HL-60 (cell line): ENCODE data around the gene EVC.

ENCODE experiments used
- DNase-seq, 2 experiments: peaks; one replicate each; pipeline ENCODE4 v3.0.0-alpha.2; 2010 to 2020; ENCODE audit warnings: low read depth in 1 of 2, low spot score in 1 of 2
- H3K27ac ChIP-seq: fragments of 250-450 bp; sonication (Bioruptor Pico); replicated peaks from 2 replicates; pipeline ENCODE4 v1.5.1; 2020; ENCODE audit warnings: mild to moderate bottlenecking, moderate library complexity
- H3K27me3 ChIP-seq: fragments of 250-450 bp; sonication (Bioruptor Pico); 2 replicates; pipeline ENCODE4 v1.5.1; 2021; ENCODE audit warnings: mild to moderate bottlenecking, moderate library complexity; ENCODE audit not compliant: insufficient read depth, poor library complexity, severe bottlenecking
- H3K4me3 ChIP-seq: replicated peaks from 2 replicates; pipeline ENCODE4 v1.5.1; 2011; ENCODE audit warnings: mild to moderate bottlenecking, control low read depth, low read length; ENCODE audit not compliant: insufficient read depth
- GABPA ChIP-seq: IDR thresholded peaks from 2 replicates; pipeline ENCODE4 v1.6.1; 2012; ENCODE audit warnings: low read depth
- POLR2AphosphoS5 ChIP-seq: IDR thresholded peaks from 2 replicates; pipeline ENCODE4 v1.6.1; 2012; ENCODE audit warnings: low read depth
- SPI1 ChIP-seq: IDR thresholded peaks from 2 replicates; pipeline ENCODE4 v1.6.1; 2012; ENCODE audit warnings: low read depth, mild to moderate bottlenecking, borderline replicate concordance
- TF ChIP-seq, protein P1 (sequence below): IDR thresholded peaks from 2 replicates; pipeline ENCODE4 v1.6.1; 2012; ENCODE audit warnings: low read depth; ENCODE audit not compliant: insufficient replicate concordance
- TF ChIP-seq, protein P2 (sequence below): IDR thresholded peaks from one replicate; pipeline ENCODE4 v1.5.1; 2011; ENCODE audit warnings: low read length, control low read depth, inconsistent platforms; ENCODE audit not compliant: insufficient read depth

EVC gene

DNA sequence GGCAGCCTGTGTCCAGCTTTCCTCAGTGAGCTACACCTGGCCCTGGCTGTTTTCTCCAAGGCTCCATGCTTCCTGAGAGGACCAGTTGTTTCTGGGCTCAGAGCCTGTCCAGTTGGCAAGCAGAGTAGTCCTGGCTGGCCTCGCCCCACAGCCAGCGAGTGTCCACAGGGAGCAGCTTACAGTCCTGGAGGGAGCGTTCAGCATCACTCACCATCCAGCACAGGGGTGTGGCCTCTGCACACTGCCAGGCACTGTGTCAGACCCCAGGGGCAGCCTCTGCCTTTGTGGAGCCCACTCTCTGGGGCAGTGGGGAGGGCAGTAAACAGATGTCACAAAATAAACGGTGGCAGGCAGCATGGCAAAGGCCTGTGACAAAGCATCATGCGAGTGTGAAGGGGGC lies 23.9 kb downstream of the EVC start:
- Histone ChIP-seq H3K27ac (no peak overlapping the region), H3K4me3 (no peak overlapping the region), H3K27me3 (no peaks in the 10 kb centered on the region)
- TF ChIP-seq, protein P1, sequence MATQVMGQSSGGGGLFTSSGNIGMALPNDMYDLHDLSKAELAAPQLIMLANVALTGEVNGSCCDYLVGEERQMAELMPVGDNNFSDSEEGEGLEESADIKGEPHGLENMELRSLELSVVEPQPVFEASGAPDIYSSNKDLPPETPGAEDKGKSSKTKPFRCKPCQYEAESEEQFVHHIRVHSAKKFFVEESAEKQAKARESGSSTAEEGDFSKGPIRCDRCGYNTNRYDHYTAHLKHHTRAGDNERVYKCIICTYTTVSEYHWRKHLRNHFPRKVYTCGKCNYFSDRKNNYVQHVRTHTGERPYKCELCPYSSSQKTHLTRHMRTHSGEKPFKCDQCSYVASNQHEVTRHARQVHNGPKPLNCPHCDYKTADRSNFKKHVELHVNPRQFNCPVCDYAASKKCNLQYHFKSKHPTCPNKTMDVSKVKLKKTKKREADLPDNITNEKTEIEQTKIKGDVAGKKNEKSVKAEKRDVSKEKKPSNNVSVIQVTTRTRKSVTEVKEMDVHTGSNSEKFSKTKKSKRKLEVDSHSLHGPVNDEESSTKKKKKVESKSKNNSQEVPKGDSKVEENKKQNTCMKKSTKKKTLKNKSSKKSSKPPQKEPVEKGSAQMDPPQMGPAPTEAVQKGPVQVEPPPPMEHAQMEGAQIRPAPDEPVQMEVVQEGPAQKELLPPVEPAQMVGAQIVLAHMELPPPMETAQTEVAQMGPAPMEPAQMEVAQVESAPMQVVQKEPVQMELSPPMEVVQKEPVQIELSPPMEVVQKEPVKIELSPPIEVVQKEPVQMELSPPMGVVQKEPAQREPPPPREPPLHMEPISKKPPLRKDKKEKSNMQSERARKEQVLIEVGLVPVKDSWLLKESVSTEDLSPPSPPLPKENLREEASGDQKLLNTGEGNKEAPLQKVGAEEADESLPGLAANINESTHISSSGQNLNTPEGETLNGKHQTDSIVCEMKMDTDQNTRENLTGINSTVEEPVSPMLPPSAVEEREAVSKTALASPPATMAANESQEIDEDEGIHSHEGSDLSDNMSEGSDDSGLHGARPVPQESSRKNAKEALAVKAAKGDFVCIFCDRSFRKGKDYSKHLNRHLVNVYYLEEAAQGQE, result no peak
- no peak for TF ChIP-seq SPI1
- TF ChIP-seq, protein P2, sequence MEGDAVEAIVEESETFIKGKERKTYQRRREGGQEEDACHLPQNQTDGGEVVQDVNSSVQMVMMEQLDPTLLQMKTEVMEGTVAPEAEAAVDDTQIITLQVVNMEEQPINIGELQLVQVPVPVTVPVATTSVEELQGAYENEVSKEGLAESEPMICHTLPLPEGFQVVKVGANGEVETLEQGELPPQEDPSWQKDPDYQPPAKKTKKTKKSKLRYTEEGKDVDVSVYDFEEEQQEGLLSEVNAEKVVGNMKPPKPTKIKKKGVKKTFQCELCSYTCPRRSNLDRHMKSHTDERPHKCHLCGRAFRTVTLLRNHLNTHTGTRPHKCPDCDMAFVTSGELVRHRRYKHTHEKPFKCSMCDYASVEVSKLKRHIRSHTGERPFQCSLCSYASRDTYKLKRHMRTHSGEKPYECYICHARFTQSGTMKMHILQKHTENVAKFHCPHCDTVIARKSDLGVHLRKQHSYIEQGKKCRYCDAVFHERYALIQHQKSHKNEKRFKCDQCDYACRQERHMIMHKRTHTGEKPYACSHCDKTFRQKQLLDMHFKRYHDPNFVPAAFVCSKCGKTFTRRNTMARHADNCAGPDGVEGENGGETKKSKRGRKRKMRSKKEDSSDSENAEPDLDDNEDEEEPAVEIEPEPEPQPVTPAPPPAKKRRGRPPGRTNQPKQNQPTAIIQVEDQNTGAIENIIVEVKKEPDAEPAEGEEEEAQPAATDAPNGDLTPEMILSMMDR, result no peak
- TF ChIP-seq POLR2AphosphoS5, result no peak
- TF ChIP-seq GABPA, result no peak
- no peak for DNase-seq

DNA sequence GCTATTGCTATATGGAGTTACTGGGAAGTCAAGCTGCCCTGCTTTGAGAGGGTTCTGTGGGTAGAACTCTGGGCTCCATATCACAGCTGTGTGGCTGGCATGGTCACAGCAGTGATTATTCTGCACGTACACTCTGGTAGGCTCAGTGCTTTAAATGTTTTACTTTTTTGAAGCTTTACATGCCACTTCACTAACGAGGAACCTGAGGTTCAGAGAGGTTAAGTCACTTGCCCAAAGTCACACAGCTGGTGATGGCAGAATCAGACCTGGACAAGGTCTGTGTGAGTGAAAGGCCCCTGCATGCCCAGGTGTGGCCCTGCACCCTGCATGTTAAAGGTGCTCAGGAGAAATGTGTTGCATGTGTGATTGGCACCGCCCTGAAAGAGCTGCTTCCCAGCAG lies 24.5 kb downstream of the EVC start:
- no peak overlapping the region for H3K27ac ChIP-seq
- TF ChIP-seq, protein P1, result no peak
- no peak for TF ChIP-seq GABPA
- TF ChIP-seq, protein P2, result no peak
- H3K4me3 ChIP-seq, result no peak overlapping the region
- no peaks in the 10 kb centered on the region for H3K27me3 ChIP-seq
- no peak for DNase-seq

DNA sequence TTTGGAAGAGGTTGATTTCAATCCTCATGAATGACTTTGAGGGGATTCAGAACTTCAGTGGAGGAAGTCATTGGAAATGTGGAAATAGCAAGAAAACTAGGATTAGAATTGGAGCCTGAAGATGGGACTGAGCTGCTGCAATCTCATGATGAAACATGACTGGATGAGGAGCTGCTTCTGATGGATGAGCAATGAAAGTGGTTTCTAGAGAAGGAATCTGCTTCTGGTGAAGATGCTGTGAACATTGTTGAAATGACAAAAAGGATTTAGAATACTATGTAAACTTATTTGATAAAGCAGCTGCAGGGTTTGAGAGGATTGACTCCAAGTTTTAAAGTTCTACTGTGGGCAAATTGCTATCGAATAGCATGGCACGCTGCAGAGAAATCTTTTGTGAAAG lies 27.1 kb downstream of the EVC start:
- TF ChIP-seq, protein P2, result no peak
- no peak for TF ChIP-seq SPI1
- no peak for TF ChIP-seq GABPA
- TF ChIP-seq, protein P1, result no peak
- TF ChIP-seq POLR2AphosphoS5, result no peak
- H3K27me3 ChIP-seq, result no peaks in the 10 kb centered on the region
- no peak overlapping the region for H3K4me3 ChIP-seq
- no peak overlapping the region for H3K27ac ChIP-seq
- DNase-seq, result no peak
